Left lung (tissue), 10 donors: ENCODE data around the gene PDS5A. TPM values are rescaled to one million over a fixed set of nuclear protein-coding genes. Genes with fewer than 3 reads are reported as not detected.

Experiments used
- ATAC-seq: fragments of 200-7000 bp; cut with Tn5 transposase; one replicate; pipeline ENCODE4 v1.9.1; 2020; ENCODE audit warnings: moderate library complexity
- DNase-seq, 4 donors: peaks; one replicate each; pipeline ENCODE4 v3.0.0-alpha.2; 2013 to 2020
- H3K27ac ChIP-seq, 2 donors: fragments of 200-600 bp; sonication (generic) in 1 of 2; one replicate each; pipeline versions ENCODE4 v1.5.0 to v1.8.0; 2020 to 2021
- H3K27me3 ChIP-seq, 2 donors: fragments of 200-600 bp; sonication (generic) in 1 of 2; one replicate each; pipeline versions ENCODE4 v1.5.0 to v1.8.0; 2020 to 2021
- H3K36me3 ChIP-seq, 2 donors: fragments of 200-600 bp; sonication (generic) in 1 of 2; one replicate each; pipeline versions ENCODE4 v1.5.0 to v1.8.0; 2020 to 2021
- H3K4me1 ChIP-seq, 2 donors: fragments of 200-600 bp; one replicate each; pipeline ENCODE4 v1.8.0; 2021
- H3K4me3 ChIP-seq, 2 donors: fragments of 200-600 bp; sonication (generic) in 1 of 2; one replicate each; pipeline versions ENCODE4 v1.5.0 to v1.8.0; 2020 to 2021; ENCODE audit warnings: mild to moderate bottlenecking in 1 of 2
- H3K9me3 ChIP-seq, 2 donors: fragments of 200-600 bp; sonication (generic) in 1 of 2; one replicate each; pipeline versions ENCODE4 v1.5.0 to v1.8.0; 2020 to 2021
- CTCF ChIP-seq, 2 donors: fragments of 200-600 bp; sonication (generic) in 1 of 2; IDR thresholded peaks; one replicate each; pipeline versions ENCODE4 v1.5.0 to v1.8.0; 2021; ENCODE audit warnings: antibody characterized with exemption in 2 of 2
- intact Hi-C, 2 donors: fragments of 100-400 bp; cut with DNase I; formaldehyde crosslinking; loops; one replicate each; pipeline versions ENCODE4 v1.11.2 to v1.14.2; 2022
- polyA plus RNA-seq, 6 donors: library from polyadenylated mRNA; unstranded; fragments of 120-200 nt; gene quantifications; one replicate each; pipeline ENCODE4 v1.2.1, GENCODE V29; 2013; ENCODE audit not compliant: insufficient read length in 6 of 6
- total RNA-seq, 2 donors: library from RNA; stranded (reverse); fragmentation: NEBNext Ultra II Directional; extraction: Animal tissue kit (Norgen Biotek cat#: 25700); gene quantifications; one replicate each; pipeline ENCODE4 v1.2.1, GENCODE V29; 2021
- donor health status: DM: no; HTN: yes; CAD: no.
- donor health status: DM: no; HTN: no; CAD: no.

The PDS5A gene
- total and polyA plus RNA-seq, 8 donors: 66.4 to 82.1 (median 72.3) TPM

GRCh38 chr4:39899291-39899690 lies 78.4 kb downstream of the PDS5A start:
- H3K4me1 ChIP-seq: no peaks in the 10 kb centered on the region
- no peak overlapping the region for H3K4me3 ChIP-seq
- H3K9me3 ChIP-seq: no peaks in the 10 kb centered on the region
- H3K27me3 ChIP-seq: no peaks in the 10 kb centered on the region
- no peak for DNase-seq
- no peak for ATAC-seq
- intact Hi-C loops: no loop called here
- H3K27ac ChIP-seq: no peak overlapping the region
- no peak for TF ChIP-seq CTCF (IDR thresholded peaks at IDR 0.05)
- H3K36me3 ChIP-seq: peaks cover 0 to 96% of the 10 kb centered on the region in 2 donors

DNA sequence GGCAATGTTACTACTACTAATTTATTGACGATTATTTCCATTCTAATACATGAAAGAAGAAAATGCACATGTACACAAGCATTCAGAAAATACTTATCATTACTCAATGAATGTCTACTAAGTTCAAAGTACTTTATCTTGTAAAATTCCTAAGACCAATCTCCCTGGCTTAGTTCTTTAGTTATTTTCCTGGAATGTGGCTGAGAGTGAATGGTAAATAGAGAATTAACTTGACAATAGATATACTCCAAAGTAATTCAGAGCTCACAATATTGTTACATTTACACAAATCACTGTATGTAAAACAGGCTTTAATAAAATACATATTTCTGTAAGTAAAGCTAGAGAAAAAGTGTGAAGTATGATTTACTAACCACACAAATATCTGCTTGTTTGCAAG lies 79.7 kb downstream of the PDS5A start:
- DNase-seq (no peak), ATAC-seq (no peak)
- Histone ChIP-seq H3K36me3 (peaks cover 0 to 98% of the 10 kb centered on the region in 2 donors), H3K27me3 (no peaks in the 10 kb centered on the region), H3K4me1 (no peaks in the 10 kb centered on the region), H3K4me3 (no peak overlapping the region), H3K27ac (no peak overlapping the region), H3K9me3 (no peaks in the 10 kb centered on the region)
- no peak for TF ChIP-seq CTCF (IDR thresholded peaks at IDR 0.05)
- intact Hi-C loops: no loop called here

DNA sequence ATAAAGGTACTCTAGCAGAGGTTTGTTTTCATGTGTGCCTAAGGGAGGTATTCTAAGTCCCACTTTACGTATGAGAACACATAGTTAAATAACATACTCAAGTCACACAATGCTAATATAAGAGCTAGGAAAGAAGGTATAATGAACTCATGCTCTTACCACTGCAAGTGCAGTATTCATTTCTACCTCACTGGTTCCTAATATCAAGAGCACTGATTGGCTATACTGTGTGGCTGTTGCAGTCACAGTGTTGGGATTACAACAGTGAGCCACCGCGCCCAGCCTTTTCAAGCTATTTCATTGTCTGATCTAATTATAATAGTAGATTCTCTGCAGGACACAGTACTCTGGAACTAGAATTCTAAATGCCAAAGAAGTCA lies 84.0 kb downstream of the PDS5A start:
- ATAC-seq: no peak
- peaks cover 0 to 95% of the 10 kb centered on the region in 2 donors for H3K36me3 ChIP-seq
- H3K27me3 ChIP-seq: no peaks in the 10 kb centered on the region
- no peaks in the 10 kb centered on the region for H3K9me3 ChIP-seq
- TF ChIP-seq CTCF (IDR thresholded peaks at IDR 0.05): no peak
- no peak for DNase-seq
- H3K4me3 ChIP-seq: no peak overlapping the region
- no peak overlapping the region for H3K27ac ChIP-seq
- intact Hi-C loops: no loop called here
- H3K4me1 ChIP-seq: no peaks in the 10 kb centered on the region

DNA sequence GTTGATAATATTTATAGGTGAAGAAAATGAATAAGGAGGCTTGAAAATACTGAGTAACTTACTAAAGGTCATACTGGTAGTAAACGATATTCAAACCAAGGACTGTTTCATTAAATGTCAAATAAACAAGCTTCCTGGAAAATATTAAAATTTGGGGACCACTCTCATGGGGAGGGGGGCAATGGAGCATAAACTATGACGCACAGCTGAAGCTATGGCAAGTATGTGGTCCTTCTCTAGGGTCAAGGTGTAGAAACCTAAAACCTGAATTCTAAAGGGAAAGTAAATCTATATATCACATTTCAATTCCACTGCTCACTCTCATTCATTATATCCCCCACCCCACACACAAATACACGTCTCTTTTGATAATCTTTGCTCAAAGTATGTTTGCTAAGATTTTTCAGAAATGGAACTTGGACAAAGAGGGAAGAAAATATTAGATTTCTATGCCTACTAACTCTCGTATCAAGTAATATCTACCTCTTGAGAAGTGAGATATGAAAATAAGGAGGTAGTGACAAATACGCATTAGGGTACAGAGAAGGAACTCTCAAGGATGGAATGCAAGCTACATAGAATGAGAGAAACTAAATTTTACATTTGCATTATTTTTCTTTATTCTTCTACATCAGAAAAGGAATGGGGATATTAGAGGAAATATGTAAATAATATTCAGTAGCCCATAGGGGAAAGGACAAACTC lies 84.6 kb downstream of the PDS5A start:
- intact Hi-C loops: no loop called here
- ATAC-seq: no peak
- H3K27ac ChIP-seq: no peak overlapping the region
- DNase-seq: no peak
- no peaks in the 10 kb centered on the region for H3K27me3 ChIP-seq
- H3K4me3 ChIP-seq: no peak overlapping the region
- no peaks in the 10 kb centered on the region for H3K9me3 ChIP-seq
- peaks cover 0 to 96% of the 10 kb centered on the region in 2 donors for H3K36me3 ChIP-seq
- no peak for TF ChIP-seq CTCF (IDR thresholded peaks at IDR 0.05)
- H3K4me1 ChIP-seq: no peaks in the 10 kb centered on the region

GRCh38 chr4:39889226-39889625 lies 88.5 kb downstream of the PDS5A start:
- DNase-seq: no peak
- Histone ChIP-seq H3K4me1 (no peaks in the 10 kb centered on the region), H3K27ac (no peak overlapping the region), H3K4me3 (no peak overlapping the region), H3K36me3 (peaks cover 0 to 95% of the 10 kb centered on the region in 2 donors), H3K9me3 (no peaks in the 10 kb centered on the region), H3K27me3 (no peaks in the 10 kb centered on the region)
- intact Hi-C loops: no loop called here
- TF ChIP-seq CTCF (IDR thresholded peaks at IDR 0.05): no peak
- ATAC-seq: no peak
